GM12878 (cell line): ENCODE results near the gene IL17RE. TPM values are rescaled to one million over a fixed set of nuclear protein-coding genes. Genes with fewer than 3 reads are reported as not detected.

Source experiments
- ATAC-seq: fragments of 200-7000 bp; cut with Tn5 transposase; 3 replicates; pipeline ENCODE4 v1.9.1; 2020; ENCODE audit warnings: mild to moderate bottlenecking, moderate library complexity
- BruUV-seq: library from RNA; stranded (reverse); fragments of 400-500 nt; replicated peaks from 2 replicates; lab custom pipeline; 2021; lab: Mats Ljungman, UMichigan
- CTCF ChIA-PET: fragments of 300-600 bp; sonication (Branson Sonifier 250); formaldehyde crosslinking; extraction: SDS; loops from one replicate; lab custom pipeline; 2021; ENCODE audit warnings: inconsistent platforms; lab: Yijun Ruan, JAX
- POLR2A ChIA-PET: fragments of 350-600 bp; formaldehyde crosslinking; extraction: SDS; loops from one replicate; lab custom pipeline; 2021; ENCODE audit warnings: inconsistent platforms; lab: Charles Lee
- RAD21 ChIA-PET: fragments of 300-600 bp; sonication (Branson Sonifier 250); formaldehyde crosslinking; loops from one replicate; lab custom pipeline; 2023; ENCODE audit warnings: antibody characterized with exemption; ENCODE audit not compliant: unreplicated experiment; lab: Charles Lee
- SMC1A ChIA-PET: fragments of 300-600 bp; sonication (Branson Sonifier 250); formaldehyde crosslinking; loops from one replicate; lab custom pipeline; 2023; ENCODE audit not compliant: unreplicated experiment, uncharacterized antibody; lab: Charles Lee
- DNase-seq: peaks from one replicate; pipeline ENCODE4 v3.0.0-alpha.2; 2011; ENCODE audit warnings: low read depth, low spot score
- FAIRE-seq: peaks from 3 replicates; lab custom pipeline; 2011; peaks lifted over from hg19 to GRCh38; lab: Jason Lieb, UNC
- H2AFZ ChIP-seq: 2 replicates; pipeline ENCODE4 v1.6.0; 2011; ENCODE audit warnings: low read depth, low read length, control low read depth; ENCODE audit not compliant: control insufficient read depth
- H3K27ac ChIP-seq: 2 replicates; pipeline ENCODE4 v1.5.1; 2011; ENCODE audit warnings: control low read depth; ENCODE audit not compliant: control insufficient read depth, insufficient read depth
- H3K27me3 ChIP-seq, 2 experiments: replicated peaks in 1 of 2; 2 replicates each; pipeline versions ENCODE4 v1.6.0 to v1.6.1; 2011; ENCODE audit warnings: low read length in 1 of 2; ENCODE audit not compliant: control insufficient read depth in 2 of 2, insufficient read depth in 2 of 2
- H3K36me3 ChIP-seq, 2 experiments: 2 replicates each; pipeline ENCODE4 v1.5.1; 2011; ENCODE audit warnings: low read length in 1 of 2; ENCODE audit not compliant: control insufficient read depth in 2 of 2, insufficient read depth in 2 of 2
- H3K4me1 ChIP-seq: 2 replicates; pipeline ENCODE4 v1.6.1; 2011; ENCODE audit warnings: mild to moderate bottlenecking, low read length, moderate library complexity, mixed read lengths; ENCODE audit not compliant: control insufficient read depth, insufficient read depth
- H3K4me2 ChIP-seq: 2 replicates; pipeline ENCODE4 v1.6.0; 2011; ENCODE audit warnings: control low read depth; ENCODE audit not compliant: control insufficient read depth, insufficient read depth
- H3K4me3 ChIP-seq: fragments of 200-600 bp; sonication (generic); 2 replicates; pipeline ENCODE4 v1.5.1; 2016
- H3K79me2 ChIP-seq: 2 replicates; pipeline ENCODE4 v1.6.0; 2011; ENCODE audit warnings: low read length; ENCODE audit not compliant: control insufficient read depth, insufficient read depth
- H3K9ac ChIP-seq: 2 replicates; pipeline ENCODE4 v1.8.0; 2011; ENCODE audit warnings: low read length, control low read depth, mixed read lengths; ENCODE audit not compliant: control insufficient read depth, insufficient read depth
- H3K9me3 ChIP-seq: replicated peaks from 3 replicates; pipeline ENCODE4 v1.5.1; 2011; ENCODE audit warnings: mild to moderate bottlenecking, low read length; ENCODE audit not compliant: control insufficient read depth, insufficient read depth
- H4K20me1 ChIP-seq: 2 replicates; pipeline ENCODE4 v1.6.0; 2011; ENCODE audit not compliant: control insufficient read depth, insufficient read depth
- BCLAF1 ChIP-seq: fragments of 450-650 bp; IDR thresholded peaks from 2 replicates; pipeline ENCODE4 v1.6.1; 2017; ENCODE audit warnings: antibody characterized with exemption, mild to moderate bottlenecking, moderate library complexity
- CEBPZ ChIP-seq: fragments of 150-350 bp; IDR thresholded peaks from 2 replicates; pipeline ENCODE4 v1.6.1; 2016; ENCODE audit warnings: low read depth, low read length
- ELK1 ChIP-seq: IDR thresholded peaks from 2 replicates; pipeline ENCODE4 v1.6.1; 2012; ENCODE audit warnings: low read depth, low read length, improper control_type of control experiment
- EP300 ChIP-seq, 2 experiments: fragments of 150-350 bp in 1 of 2; IDR thresholded peaks; 2 replicates each; pipeline ENCODE4 v1.6.1; 2011 to 2012; ENCODE audit warnings: low read depth in 2 of 2, low read length in 2 of 2, borderline replicate concordance in 1 of 2, improper control_type of control experiment in 1 of 2, inconsistent platforms in 1 of 2; ENCODE audit not compliant: control insufficient read depth in 1 of 2
- MLLT1 ChIP-seq: fragments of 450-650 bp; IDR thresholded peaks from 2 replicates; pipeline ENCODE4 v1.6.1; 2016; ENCODE audit warnings: mild to moderate bottlenecking
- RAD21 ChIP-seq: IDR thresholded peaks from 2 replicates; pipeline ENCODE4 v1.6.1; 2011; ENCODE audit warnings: mild to moderate bottlenecking, low read depth, low read length, moderate library complexity; ENCODE audit not compliant: insufficient read depth
- SMARCA5 ChIP-seq: fragments of 450-650 bp; IDR thresholded peaks from 2 replicates; pipeline ENCODE4 v1.6.1; 2017; ENCODE audit warnings: mild to moderate bottlenecking
- STAT1 ChIP-seq: fragments of 450-650 bp; conservative IDR thresholded peaks from 2 replicates; pipeline ENCODE4 v1.6.1; 2014; ENCODE audit warnings: antibody characterized with exemption, mild to moderate bottlenecking
- ZBTB4 ChIP-seq: fragments of 450-650 bp; formaldehyde crosslinking; IDR thresholded peaks from 2 replicates; pipeline ENCODE4 v1.4.0; 2022; ENCODE audit warnings: mild to moderate bottlenecking, moderate library complexity
- ZNF217 ChIP-seq: fragments of 450-650 bp; IDR thresholded peaks from 2 replicates; pipeline ENCODE4 v1.6.1; 2017; ENCODE audit warnings: antibody characterized with exemption, mild to moderate bottlenecking
- WGBS: methylation state at CpG from one replicate; pipeline ENCODE4 v1.1.6; 2016; ENCODE audit warnings: low lambda C conversion rate; ENCODE audit not compliant: insufficient replicate concordance, insufficient coverage; ENCODE audit errors: missing lambda C conversion rate; 5-methylcytosine and 5-hydroxymethylcytosine counted together
- in situ Hi-C: fragments of 300-500 bp; cut with MboI; formaldehyde crosslinking; loops from 9 replicates; pipeline ENCODE4 v1.14.3; 2018; ENCODE audit warnings: mixed read lengths
- intact Hi-C: fragments of 100-400 bp; cut with micrococcal nuclease; formaldehyde crosslinking; loops from one replicate; pipeline ENCODE4 v1.14.2; 2022; ENCODE audit not compliant: unreplicated experiment
- polyA plus RNA-seq, 11 experiments: library from polyadenylated mRNA; depleted of rRNA in 4 of 11; unstranded in 6 of 11; stranded (reverse) in 5 of 11; fragments of >200 nt; fragmentation: Nextera tagmentation in 4 of 11; fragmentation: Illumina TruSeq in 1 of 11; extraction: Ambion mirVana in 4 of 11; extraction: Trizol in 1 of 11; gene quantifications; 1 replicate in 1 of 11; 2 replicates in 10 of 11; pipeline versions ENCODE4 v1.2.1 to v1.2.3, GENCODE V29; 2011 to 2016; ENCODE audit warnings: inconsistent platforms in 2 of 11, missing spikeins in 2 of 11, low read depth in 1 of 11
- total RNA-seq, 4 experiments: library from RNA; depleted of rRNA in 3 of 4; stranded (reverse); fragments of >200 nt in 3 of 4; fragmentation: Illumina TruSeq in 1 of 4; extraction: Trizol in 1 of 4; gene quantifications; 2 replicates each; pipeline versions ENCODE4 v1.2.1 to v1.2.3, GENCODE V29; 2013 to 2021

IL17RE gene
- total and polyA plus RNA-seq, 10 of the 15 experiments (the other 5 are each of a cell fraction or from before 2014, with no cell fraction given), result 0.04 to 0.51 (median 0.12) TPM; not detected in 2

- Histone ChIP-seq H4K20me1 (no peaks in the 10 kb centered on the region), H3K4me2 (no peak overlapping the region), H3K4me3 (no peak overlapping the region), H3K9me3 (no peaks in the 10 kb centered on the region), H3K4me1 (peaks cover 18% of the 10 kb centered on the region), H3K79me2 (no peaks in the 10 kb centered on the region), H3K9ac (no peak overlapping the region), H2AFZ (no peak overlapping the region), H3K27me3 (peaks cover 0 to 2% of the 10 kb centered on the region in 2 experiments; a peak in 1 of 4 replicates), H3K27ac (no peak overlapping the region), H3K36me3 (no peaks in the 10 kb centered on the region)
- ChIA-PET SMC1A (interaction anchor here (1.0 to 1.3 kb wide), 3 partner anchors 16 to 93 kb away, joined by 3 to 5 read pairs (median 3); no protein-coding TSS in a partner anchor), POLR2A (interaction anchor here (0.6 to 1.1 kb wide), 3 partner anchors 13 to 24 kb away, joined by 3 read pairs; no protein-coding TSS in a partner anchor), CTCF (interaction anchor here (0.9 to 4.4 kb wide), 4 partner anchors 16 to 65 kb away, joined by 3 to 31 read pairs (median 3); partner anchors contain the start of gene CRELD1), RAD21 (interaction anchor here (1.2 kb wide), 1 partner anchor 18 kb away, joined by 4 read pairs; no protein-coding TSS in a partner anchor)
- no peak for FAIRE-seq
- no TSS peak for BruUV-seq
- no peak for ATAC-seq
- WGBS, result 100% methylated on average over 1 of the region's 1 CpG
- in situ Hi-C loops, result no loop called here
- intact Hi-C loops, result no loop called here
- DNase-seq, result no peak
- TF ChIP-seq ZNF217, result no peak
- TF ChIP-seq MLLT1, result no peak
- no peak for TF ChIP-seq RAD21
- TF ChIP-seq CEBPZ, result no peak
- TF ChIP-seq ZBTB4, result no peak
- no peak for TF ChIP-seq BCLAF1
- no peak for TF ChIP-seq ELK1
- no peak for TF ChIP-seq STAT1
- no peak for TF ChIP-seq SMARCA5
- no peak for TF ChIP-seq EP300 (IDR thresholded peaks at IDR 0.05; ENCODE audit: borderline replicate concordance in 1 of 2, control insufficient read depth in 1 of 2, low read depth in 2 of 2, low read length in 2 of 2)
Measured at GRCh38 chr3:9914011-9914410, 11.4 kb downstream of the IL17RE start.
